Neural cell (in vitro differentiated cells): Measurements from ENCODE around the gene STXBP2. TPM values are rescaled to one million over a fixed set of nuclear protein-coding genes. Genes with fewer than 3 reads are reported as not detected.

Experiments used
- H2AFZ ChIP-seq: fragments of 200-600, 300-800 bp; sonication (generic), shearing (Covaris generic); 2 replicates; pipeline ENCODE4 v1.6.0; 2014; ENCODE audit warnings: low read depth, mild to moderate bottlenecking, antibody characterized with exemption, low read length, moderate library complexity
- H3F3A ChIP-seq: fragments of 200-600 bp; shearing (Covaris generic); 2 replicates; pipeline ENCODE4 v1.6.1; 2016; ENCODE audit warnings: mild to moderate bottlenecking, moderate library complexity, mixed read lengths, antibody characterized with exemption, low read length; ENCODE audit not compliant: insufficient read depth, poor library complexity, severe bottlenecking
- H3K27ac ChIP-seq: fragments of 200-600, 300-800 bp; sonication (generic), shearing (Covaris generic); 2 replicates; pipeline ENCODE4 v1.5.1; 2014; ENCODE audit warnings: mild to moderate bottlenecking, low read length, moderate library complexity
- H3K27me3 ChIP-seq: fragments of 300-800, 200-600 bp; sonication (generic), shearing (Covaris generic); 2 replicates; pipeline ENCODE4 v1.6.0; 2014; ENCODE audit warnings: mild to moderate bottlenecking, low read depth, low read length, moderate library complexity; ENCODE audit not compliant: insufficient read depth
- H3K36me3 ChIP-seq: fragments of 300-800, 200-600 bp; sonication (generic), shearing (Covaris generic); 2 replicates; pipeline ENCODE4 v1.5.1; 2014; ENCODE audit warnings: mild to moderate bottlenecking, antibody characterized with exemption, low read length, moderate library complexity; ENCODE audit not compliant: insufficient read depth
- H3K4me2 ChIP-seq: fragments of 300-800, 200-600 bp; sonication (generic), shearing (Covaris generic); 2 replicates; pipeline ENCODE4 v1.6.0; 2014; ENCODE audit warnings: mild to moderate bottlenecking, low read length
- H3K4me3 ChIP-seq: fragments of 300-800, 200-600 bp; sonication (generic), shearing (Covaris generic); 2 replicates; pipeline ENCODE4 v1.5.1; 2014; ENCODE audit warnings: mild to moderate bottlenecking, low read length, moderate library complexity
- H3K79me2 ChIP-seq: fragments of 200-600 bp; shearing (Covaris generic); replicated peaks from 2 replicates; pipeline ENCODE4 v1.6.0; 2014; ENCODE audit warnings: mild to moderate bottlenecking, low read length, moderate library complexity; ENCODE audit not compliant: insufficient read depth
- H3K9ac ChIP-seq: fragments of 300-800, 200-600 bp; sonication (generic), shearing (Covaris generic); 2 replicates; pipeline ENCODE4 v1.6.1; 2016; ENCODE audit warnings: mild to moderate bottlenecking, low read length, mixed read lengths
- H3K9me2 ChIP-seq: fragments of 200-600 bp; shearing (Covaris generic); 2 replicates; pipeline ENCODE4 v1.6.1; 2016; ENCODE audit warnings: mild to moderate bottlenecking, low read length, mixed read lengths; ENCODE audit not compliant: insufficient read depth
- H3K9me3 ChIP-seq: fragments of 200-600, 300-800 bp; sonication (generic), shearing (Covaris generic); 2 replicates; pipeline ENCODE4 v1.6.1; 2016; ENCODE audit warnings: mild to moderate bottlenecking, mixed run types, low read length, moderate library complexity, mixed read lengths
- H4K20me1 ChIP-seq: fragments of 200-600 bp; shearing (Covaris generic); 2 replicates; pipeline ENCODE4 v1.6.1; 2016; ENCODE audit warnings: mild to moderate bottlenecking, mixed run types; ENCODE audit not compliant: insufficient read depth
- EP300 ChIP-seq: fragments of 450-650 bp; conservative IDR thresholded peaks from 2 replicates; pipeline ENCODE4 v1.6.1; 2014; ENCODE audit warnings: antibody characterized with exemption, mild to moderate bottlenecking, moderate library complexity; ENCODE audit not compliant: poor library complexity, severe bottlenecking
- EZH2 ChIP-seq: fragments of 200-600, 300-800 bp; shearing (Covaris generic), sonication (generic); IDR thresholded peaks from 2 replicates; pipeline ENCODE4 v1.6.1; 2014; ENCODE audit warnings: antibody characterized with exemption, low read length, borderline replicate concordance, mild to moderate bottlenecking; ENCODE audit not compliant: insufficient read depth, poor library complexity, severe bottlenecking
- MXI1 ChIP-seq: fragments of 450-650 bp; conservative IDR thresholded peaks from 2 replicates; pipeline ENCODE4 v1.6.1; 2014; ENCODE audit warnings: antibody characterized with exemption, mild to moderate bottlenecking; ENCODE audit not compliant: poor library complexity, severe bottlenecking
- POLR2AphosphoS5 ChIP-seq: IDR thresholded peaks from 2 replicates; pipeline ENCODE4 v1.6.1; 2012
- RAD21 ChIP-seq: fragments of 450-650 bp; conservative IDR thresholded peaks from 2 replicates; pipeline ENCODE4 v1.6.1; 2014; ENCODE audit warnings: antibody characterized with exemption, mild to moderate bottlenecking, moderate library complexity
- SMC3 ChIP-seq: fragments of 450-650 bp; conservative IDR thresholded peaks from 2 replicates; pipeline ENCODE4 v1.6.1; 2014; ENCODE audit warnings: antibody characterized with exemption, mild to moderate bottlenecking, moderate library complexity; ENCODE audit not compliant: poor library complexity
- TAF1 ChIP-seq: IDR thresholded peaks from 2 replicates; pipeline ENCODE4 v1.6.1; 2012; ENCODE audit warnings: low read depth
- polyA plus RNA-seq: library from polyadenylated mRNA; depleted of rRNA; stranded (reverse); fragments of >200 nt; gene quantifications from 2 replicates; pipeline ENCODE4 v1.2.3, GENCODE V29; 2014
- TF ChIP-seq, protein P1 (sequence below): fragments of 450-650 bp; IDR thresholded peaks from 2 replicates; pipeline ENCODE4 v1.5.1; 2014; ENCODE audit warnings: antibody characterized with exemption, mild to moderate bottlenecking, moderate library complexity; ENCODE audit not compliant: poor library complexity, severe bottlenecking
- TF ChIP-seq, protein P2 (sequence below): IDR thresholded peaks from 2 replicates; pipeline ENCODE4 v1.6.1; 2012; ENCODE audit warnings: borderline replicate concordance

Gene STXBP2
- polyA plus RNA-seq, 1 donor from 2014 or later, result 1.7 TPM

DNA sequence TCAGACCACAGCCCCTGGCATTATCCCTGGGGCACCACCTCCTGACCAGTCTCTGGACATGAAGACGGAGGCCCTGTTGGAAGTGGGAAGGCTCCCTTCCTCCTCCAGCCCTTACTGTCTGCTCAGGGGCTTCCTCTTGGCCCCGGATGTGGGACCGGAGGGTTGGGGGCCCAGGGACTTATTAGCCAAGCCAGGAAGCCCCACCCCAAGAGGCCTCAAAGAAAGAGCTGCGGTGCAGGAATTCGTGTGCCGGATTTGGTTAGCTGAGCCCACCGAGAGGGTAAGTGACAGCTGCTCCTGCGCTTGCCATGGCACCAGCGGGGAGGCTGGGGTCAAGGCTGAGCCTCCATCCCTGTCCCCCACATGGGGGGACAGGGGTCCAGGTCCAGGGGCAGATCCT is 31.9 kb downstream of the STXBP2 start, which contains the start of gene RETN:
TSS of gene RETN (plus strand) at position 208 of the 400 bp plus-strand sequence. CDS start 278 bp downstream, outside the sequence.
- H4K20me1 ChIP-seq, result no peaks in the 10 kb centered on the region
- H3K4me3 ChIP-seq, result no peak within 1 kb of the TSS
- TF ChIP-seq, protein P1, sequence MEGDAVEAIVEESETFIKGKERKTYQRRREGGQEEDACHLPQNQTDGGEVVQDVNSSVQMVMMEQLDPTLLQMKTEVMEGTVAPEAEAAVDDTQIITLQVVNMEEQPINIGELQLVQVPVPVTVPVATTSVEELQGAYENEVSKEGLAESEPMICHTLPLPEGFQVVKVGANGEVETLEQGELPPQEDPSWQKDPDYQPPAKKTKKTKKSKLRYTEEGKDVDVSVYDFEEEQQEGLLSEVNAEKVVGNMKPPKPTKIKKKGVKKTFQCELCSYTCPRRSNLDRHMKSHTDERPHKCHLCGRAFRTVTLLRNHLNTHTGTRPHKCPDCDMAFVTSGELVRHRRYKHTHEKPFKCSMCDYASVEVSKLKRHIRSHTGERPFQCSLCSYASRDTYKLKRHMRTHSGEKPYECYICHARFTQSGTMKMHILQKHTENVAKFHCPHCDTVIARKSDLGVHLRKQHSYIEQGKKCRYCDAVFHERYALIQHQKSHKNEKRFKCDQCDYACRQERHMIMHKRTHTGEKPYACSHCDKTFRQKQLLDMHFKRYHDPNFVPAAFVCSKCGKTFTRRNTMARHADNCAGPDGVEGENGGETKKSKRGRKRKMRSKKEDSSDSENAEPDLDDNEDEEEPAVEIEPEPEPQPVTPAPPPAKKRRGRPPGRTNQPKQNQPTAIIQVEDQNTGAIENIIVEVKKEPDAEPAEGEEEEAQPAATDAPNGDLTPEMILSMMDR, result no peak
- no peak for TF ChIP-seq RAD21
- TF ChIP-seq EP300, result no peak
- TF ChIP-seq TAF1, result no peak
- no peak for TF ChIP-seq EZH2
- TF ChIP-seq MXI1, result no peak
- TF ChIP-seq, protein P2, sequence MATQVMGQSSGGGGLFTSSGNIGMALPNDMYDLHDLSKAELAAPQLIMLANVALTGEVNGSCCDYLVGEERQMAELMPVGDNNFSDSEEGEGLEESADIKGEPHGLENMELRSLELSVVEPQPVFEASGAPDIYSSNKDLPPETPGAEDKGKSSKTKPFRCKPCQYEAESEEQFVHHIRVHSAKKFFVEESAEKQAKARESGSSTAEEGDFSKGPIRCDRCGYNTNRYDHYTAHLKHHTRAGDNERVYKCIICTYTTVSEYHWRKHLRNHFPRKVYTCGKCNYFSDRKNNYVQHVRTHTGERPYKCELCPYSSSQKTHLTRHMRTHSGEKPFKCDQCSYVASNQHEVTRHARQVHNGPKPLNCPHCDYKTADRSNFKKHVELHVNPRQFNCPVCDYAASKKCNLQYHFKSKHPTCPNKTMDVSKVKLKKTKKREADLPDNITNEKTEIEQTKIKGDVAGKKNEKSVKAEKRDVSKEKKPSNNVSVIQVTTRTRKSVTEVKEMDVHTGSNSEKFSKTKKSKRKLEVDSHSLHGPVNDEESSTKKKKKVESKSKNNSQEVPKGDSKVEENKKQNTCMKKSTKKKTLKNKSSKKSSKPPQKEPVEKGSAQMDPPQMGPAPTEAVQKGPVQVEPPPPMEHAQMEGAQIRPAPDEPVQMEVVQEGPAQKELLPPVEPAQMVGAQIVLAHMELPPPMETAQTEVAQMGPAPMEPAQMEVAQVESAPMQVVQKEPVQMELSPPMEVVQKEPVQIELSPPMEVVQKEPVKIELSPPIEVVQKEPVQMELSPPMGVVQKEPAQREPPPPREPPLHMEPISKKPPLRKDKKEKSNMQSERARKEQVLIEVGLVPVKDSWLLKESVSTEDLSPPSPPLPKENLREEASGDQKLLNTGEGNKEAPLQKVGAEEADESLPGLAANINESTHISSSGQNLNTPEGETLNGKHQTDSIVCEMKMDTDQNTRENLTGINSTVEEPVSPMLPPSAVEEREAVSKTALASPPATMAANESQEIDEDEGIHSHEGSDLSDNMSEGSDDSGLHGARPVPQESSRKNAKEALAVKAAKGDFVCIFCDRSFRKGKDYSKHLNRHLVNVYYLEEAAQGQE, result no peak
- TF ChIP-seq POLR2AphosphoS5, result no peak
- TF ChIP-seq SMC3, result no peak
- no peaks in the 10 kb centered on the region for H3K9me2 ChIP-seq
- H3K9me3 ChIP-seq, result no peaks in the 10 kb centered on the region
- H3K36me3 ChIP-seq, result no peaks in the 10 kb centered on the region
- no peak within 1 kb of the TSS for H3K4me2 ChIP-seq
- no peaks in the 10 kb centered on the region for H3K79me2 ChIP-seq
- H3K27ac ChIP-seq, result no peak within 1 kb of the TSS
- no peak within 1 kb of the TSS for H2AFZ ChIP-seq
- no peaks in the 10 kb centered on the region for H3F3A ChIP-seq
- no peak within 1 kb of the TSS for H3K9ac ChIP-seq
- peaks cover 13% of the 10 kb centered on the region for H3K27me3 ChIP-seq

DNA sequence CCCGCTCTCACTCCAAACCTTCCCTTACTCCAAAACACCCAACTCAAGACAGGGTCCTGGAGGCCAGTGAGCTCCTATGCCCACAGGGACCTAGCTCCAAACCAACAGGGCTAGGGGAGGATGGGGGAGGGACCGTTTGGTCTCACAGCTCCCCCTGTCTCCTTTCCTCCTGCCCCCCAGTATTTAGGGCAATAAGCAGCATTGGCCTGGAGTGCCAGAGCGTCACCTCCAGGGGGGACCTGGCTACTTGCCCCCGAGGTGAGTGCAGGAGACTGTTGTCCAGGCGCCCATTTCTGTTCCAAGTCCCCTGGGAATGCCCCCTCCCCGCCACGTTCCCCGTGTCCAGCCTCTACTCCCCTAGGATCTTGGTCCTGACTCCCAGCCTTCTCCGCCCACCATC is 32.7 kb downstream of the STXBP2 start:
- Histone ChIP-seq H4K20me1 (no peaks in the 10 kb centered on the region), H3K9me3 (no peaks in the 10 kb centered on the region), H3K27me3 (peaks cover 13% of the 10 kb centered on the region), H3K4me3 (no peak overlapping the region), H3K9ac (no peak overlapping the region), H3K36me3 (no peaks in the 10 kb centered on the region), H2AFZ (no peak overlapping the region), H3K27ac (no peak overlapping the region), H3K4me2 (no peak overlapping the region), H3K79me2 (no peaks in the 10 kb centered on the region), H3F3A (no peaks in the 10 kb centered on the region), H3K9me2 (no peaks in the 10 kb centered on the region)
- TF ChIP-seq, protein P1, result no peak
- TF ChIP-seq SMC3 (no peak), EZH2 (no peak), POLR2AphosphoS5 (no peak), RAD21 (no peak), MXI1 (no peak)
- TF ChIP-seq, protein P2, result no peak
